Colonic mucosa (tissue), 4 donors: ENCODE measurements around the gene PNLIPRP1. TPM values are rescaled to one million over a fixed set of nuclear protein-coding genes. Genes with fewer than 3 reads are reported as not detected.
A peak's percentile ranks its signal among the peaks of the same experiment; 100 is the strongest.

ENCODE experiments used
- DNase-seq: peaks from one replicate; pipeline ENCODE4 v3.0.0-alpha.2; 2020
- H3K27ac ChIP-seq: fragments of 200-600 bp; one replicate; pipeline ENCODE4 v1.8.0; 2021
- H3K27me3 ChIP-seq: fragments of 200-600 bp; one replicate; pipeline ENCODE4 v1.8.0; 2021
- H3K36me3 ChIP-seq: fragments of 200-600 bp; one replicate; pipeline ENCODE4 v1.8.0; 2021
- H3K4me1 ChIP-seq: fragments of 200-600 bp; one replicate; pipeline ENCODE4 v1.8.0; 2021; ENCODE audit warnings: mild to moderate bottlenecking
- H3K4me3 ChIP-seq: fragments of 200-600 bp; one replicate; pipeline ENCODE4 v1.8.0; 2021
- H3K9ac ChIP-seq, 2 donors: one replicate each; pipeline ENCODE4 v1.7.0; 2013; ENCODE audit warnings: control low read depth in 2 of 2, low read depth in 2 of 2, low read length in 2 of 2
- H3K9me3 ChIP-seq: fragments of 200-600 bp; one replicate; pipeline ENCODE4 v1.8.0; 2021
- CTCF ChIP-seq: fragments of 200-600 bp; IDR thresholded peaks from one replicate; pipeline ENCODE4 v1.8.0; 2022; ENCODE audit warnings: antibody characterized with exemption, mild to moderate bottlenecking
- intact Hi-C: fragments of 100-400 bp; cut with DNase I; formaldehyde crosslinking; loops from one replicate; pipeline ENCODE4 v1.14.1; 2022
- total RNA-seq, 2 donors: library from RNA; stranded (reverse); fragmentation: NEBNext Ultra II Directional in 1 of 2; extraction: Animal tissue kit (Norgen Biotek cat#: 25700) in 1 of 2; gene quantifications; one replicate each; pipeline ENCODE4 v1.2.1, GENCODE V29; 2021
- donor health status: healthy.
- donor health status: DM: no; HTN: no; CAD: no.
- donor health status: DM: no; HTN: no; CAD: no.

PNLIPRP1 gene
- total RNA-seq = 1 to 10 TPM in 1 of 2 donors, not detected in 1; 2.5 TPM

GRCh38 chr10:116590590-116591444 lies at the start of gene PNLIPRP1:
PNLIPRP1 (plus strand) TSS chr10:116590959; CDS start chr10:116591130, 171 bp downstream.
- Histone ChIP-seq H3K9ac (peak within 1 kb of the TSS in 1 of 2 donors; percentile 23), H3K27me3 (no peaks in the 10 kb centered on the region), H3K4me3 (no peak within 1 kb of the TSS), H3K9me3 (no peaks in the 10 kb centered on the region), H3K4me1 (peaks cover 5% of the 10 kb centered on the region), H3K36me3 (no peaks in the 10 kb centered on the region), H3K27ac (peak within 1 kb of the TSS; percentile 8)
- TF ChIP-seq CTCF = no peak
- intact Hi-C loops = no loop called here
- peak; percentile 58 for DNase-seq

GRCh38 chr10:116542007-116542677 lies 48.6 kb upstream of the PNLIPRP1 start:
- no peak overlapping the region for H3K4me3 ChIP-seq
- H3K27me3 ChIP-seq = no peaks in the 10 kb centered on the region
- no peak overlapping the region for H3K27ac ChIP-seq
- no peak for TF ChIP-seq CTCF
- H3K36me3 ChIP-seq = no peaks in the 10 kb centered on the region
- DNase-seq = no peak
- H3K4me1 ChIP-seq = no peaks in the 10 kb centered on the region
- no peak overlapping the region for H3K9ac ChIP-seq
- intact Hi-C loops = no loop called here
- H3K9me3 ChIP-seq = no peaks in the 10 kb centered on the region

GRCh38 chr10:116545122-116545521 lies 45.6 kb upstream of the PNLIPRP1 start:
- H3K27me3 ChIP-seq = no peaks in the 10 kb centered on the region

GRCh38 chr10:116545756-116546155 lies 45.0 kb upstream of the PNLIPRP1 start, which contains the start of gene PNLIP:
PNLIP (plus strand) TSS chr10:116545931; CDS start chr10:116546093, 162 bp downstream.
- TF ChIP-seq CTCF = no peak
- H3K4me3 ChIP-seq = no peak within 1 kb of the TSS
- intact Hi-C loops = no loop called here
- H3K9me3 ChIP-seq = no peaks in the 10 kb centered on the region
- H3K4me1 ChIP-seq = no peaks in the 10 kb centered on the region
- DNase-seq = no peak
- no peaks in the 10 kb centered on the region for H3K27me3 ChIP-seq
- H3K36me3 ChIP-seq = no peaks in the 10 kb centered on the region
- H3K27ac ChIP-seq = no peak within 1 kb of the TSS
- no peak within 1 kb of the TSS for H3K9ac ChIP-seq

More at GRCh38 chr10:116545122-116545521, 45.6 kb upstream of the PNLIPRP1 start:
- no peaks in the 10 kb centered on the region for H3K4me1 ChIP-seq
- H3K9ac ChIP-seq = no peak overlapping the region
- H3K9me3 ChIP-seq = no peaks in the 10 kb centered on the region
- H3K36me3 ChIP-seq = no peaks in the 10 kb centered on the region
- intact Hi-C loops = no loop called here
- H3K27ac ChIP-seq = no peak overlapping the region
- no peak overlapping the region for H3K4me3 ChIP-seq
- TF ChIP-seq CTCF = no peak
- no peak for DNase-seq

- Histone ChIP-seq H3K9ac (no peak overlapping the region), H3K27me3 (no peaks in the 10 kb centered on the region), H3K9me3 (no peaks in the 10 kb centered on the region), H3K4me3 (no peak overlapping the region), H3K27ac (no peak overlapping the region), H3K36me3 (no peaks in the 10 kb centered on the region), H3K4me1 (no peaks in the 10 kb centered on the region)
- no peak for DNase-seq
- intact Hi-C loops = no loop called here
- TF ChIP-seq CTCF = no peak
These were observed 42.5 kb upstream of the PNLIPRP1 start for GRCh38 chr10:116548301-116548700.
